GM06990 (cell line): ENCODE measurements around the gene JOSD1.

Experiments used
- DNase-seq: peaks from one replicate; pipeline ENCODE4 v3.0.0-alpha.2; 2011; ENCODE audit not compliant: insufficient read length; ENCODE audit errors: extremely low read depth
- H3K27me3 ChIP-seq: replicated peaks from 2 replicates; pipeline ENCODE4 v1.6.0; 2011; ENCODE audit warnings: low read length; ENCODE audit not compliant: control insufficient read depth, insufficient read depth
- H3K36me3 ChIP-seq: 2 replicates; pipeline ENCODE4 v1.5.1; 2011; ENCODE audit warnings: low read length; ENCODE audit not compliant: control insufficient read depth, insufficient read depth
- H3K4me3 ChIP-seq: replicated peaks from 2 replicates; pipeline ENCODE4 v1.5.1; 2011; ENCODE audit warnings: low read depth, mild to moderate bottlenecking, control low read depth, low read length
- CTCF ChIP-seq: IDR thresholded peaks from 2 replicates; pipeline ENCODE4 v1.5.1; 2011; ENCODE audit warnings: low read length, control low read depth, mild to moderate bottlenecking, inconsistent platforms; ENCODE audit not compliant: insufficient read depth, poor library complexity, severe bottlenecking

JOSD1 gene

GRCh38 chr22:38735126-38735464, 34.4 kb upstream of the JOSD1 start:
- DNase-seq: no peak
- no peak for TF ChIP-seq CTCF
- Histone ChIP-seq H3K27me3 (no peaks in the 10 kb centered on the region), H3K36me3 (peaks cover 62% of the 10 kb centered on the region), H3K4me3 (no peak overlapping the region)

DNA sequence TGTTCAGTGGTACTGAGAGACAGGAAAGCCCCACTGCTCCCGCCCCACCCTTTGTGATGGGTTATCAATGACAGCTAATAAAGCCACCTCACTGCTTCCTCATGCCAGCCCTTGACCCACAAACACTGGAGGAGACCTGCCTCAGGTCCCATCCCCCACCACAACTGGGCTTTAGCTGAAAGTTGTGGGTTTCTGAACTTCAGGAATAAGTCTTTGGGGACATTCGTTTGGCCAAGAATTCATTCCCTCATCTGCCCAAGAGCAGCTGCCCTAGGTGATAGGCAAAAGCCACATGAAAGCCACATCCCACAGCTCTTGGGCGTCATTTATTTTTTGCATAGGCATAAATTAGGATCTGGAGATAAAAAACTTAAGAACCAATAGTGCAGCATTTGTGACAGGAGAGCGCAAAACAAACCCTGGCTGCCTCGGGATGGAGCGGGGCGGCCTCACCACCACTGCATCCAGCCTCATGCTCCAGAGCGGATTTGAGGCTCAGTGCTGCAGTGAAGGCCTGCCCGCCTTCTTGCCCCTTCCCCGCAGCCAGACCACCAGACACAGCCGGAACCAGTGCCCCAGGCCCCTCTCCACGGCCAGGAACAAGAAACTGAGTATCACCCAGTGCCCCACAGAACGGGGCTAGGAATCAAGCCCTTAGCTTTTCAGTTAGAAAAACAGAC, 33.8 kb upstream of the JOSD1 start:
- peaks cover 61% of the 10 kb centered on the region for H3K36me3 ChIP-seq
- no peak for DNase-seq
- no peaks in the 10 kb centered on the region for H3K27me3 ChIP-seq
- no peak overlapping the region for H3K4me3 ChIP-seq
- no peak for TF ChIP-seq CTCF

DNA sequence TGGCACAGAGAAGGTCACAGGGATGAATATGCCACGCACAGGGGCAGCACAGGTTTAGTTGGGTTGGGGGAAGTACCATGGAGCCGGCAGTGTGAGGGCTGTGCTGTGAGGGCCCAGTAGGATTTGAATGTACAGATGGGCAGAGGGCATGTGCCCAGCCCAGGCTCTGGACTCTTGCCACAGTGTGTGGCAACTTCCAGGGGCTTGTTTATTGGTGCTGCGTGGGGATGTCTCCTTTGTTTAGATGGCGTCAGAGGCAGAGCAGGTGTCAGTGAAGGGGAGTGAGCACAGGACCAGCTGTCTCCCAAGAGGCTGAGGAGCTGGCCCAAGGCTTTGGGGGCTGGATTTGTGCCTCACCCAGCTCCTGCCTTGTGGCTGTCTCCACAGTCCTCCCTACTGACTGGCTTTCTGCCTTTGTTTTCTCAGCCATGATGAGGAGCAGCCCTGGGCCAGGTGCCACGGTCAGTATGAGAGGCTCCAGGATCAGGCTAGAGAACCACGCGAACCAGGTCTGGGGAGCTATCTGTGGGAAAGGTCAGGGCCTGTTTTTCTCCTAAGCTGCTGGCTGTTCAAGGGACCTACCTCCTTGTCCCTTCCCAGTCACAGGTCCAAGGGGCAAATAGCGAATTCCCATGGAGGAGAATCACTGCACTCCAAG, 33.1 kb upstream of the JOSD1 start:
- TF ChIP-seq CTCF: no peak
- no peak overlapping the region for H3K4me3 ChIP-seq
- peaks cover 61% of the 10 kb centered on the region for H3K36me3 ChIP-seq
- H3K27me3 ChIP-seq: no peaks in the 10 kb centered on the region
- DNase-seq: no peak

GRCh38 chr22:38733329-38733723, 32.6 kb upstream of the JOSD1 start:
- peak; percentile 82 for TF ChIP-seq CTCF
- Histone ChIP-seq H3K4me3 (no peak overlapping the region), H3K36me3 (peaks cover 60% of the 10 kb centered on the region), H3K27me3 (no peaks in the 10 kb centered on the region)
- no peak for DNase-seq

- DNase-seq: no peak
- no peak for TF ChIP-seq CTCF
- Histone ChIP-seq H3K27me3 (no peaks in the 10 kb centered on the region), H3K36me3 (peaks cover 60% of the 10 kb centered on the region), H3K4me3 (no peak overlapping the region)
Measured at GRCh38 chr22:38732251-38732815, 31.6 kb upstream of the JOSD1 start.

DNA sequence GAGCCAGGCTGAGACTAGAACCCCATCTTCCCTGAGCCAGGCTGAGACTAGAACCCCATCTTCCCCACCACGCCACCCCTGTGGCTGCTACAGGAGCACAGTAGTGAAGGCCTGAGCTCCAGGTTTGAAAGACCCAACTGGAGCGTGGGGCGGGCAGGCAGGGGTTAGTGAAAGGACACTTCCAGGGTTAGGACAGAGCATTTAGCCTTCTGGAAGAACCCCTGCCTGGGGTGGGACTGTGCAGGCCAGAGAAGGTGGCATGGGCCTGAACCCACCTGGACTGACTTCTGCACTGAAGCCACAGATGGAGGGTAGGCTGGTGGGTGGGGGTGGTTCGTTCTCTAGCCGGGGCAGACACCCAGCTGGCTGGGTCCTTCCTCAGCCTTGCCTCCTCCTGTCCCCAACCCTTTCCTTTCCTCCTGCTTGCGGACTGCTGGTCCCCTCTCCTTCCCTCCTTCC, 31.0 kb upstream of the JOSD1 start:
- Histone ChIP-seq H3K4me3 (no peak overlapping the region), H3K36me3 (peaks cover 60% of the 10 kb centered on the region), H3K27me3 (no peaks in the 10 kb centered on the region)
- no peak for TF ChIP-seq CTCF
- DNase-seq: no peak
